CD4-positive, alpha-beta T cell treated with Interferon alpha-2 for 1 hour (primary cell): ENCODE measurements around the gene TEX48.
A peak's percentile ranks its signal among the peaks of the same experiment; 100 is the strongest.

Experiments used
- DNase-seq, 2 donors: peaks; one replicate each; pipeline ENCODE4 v3.0.0-alpha.2; 2020 to 2022

The TEX48 gene

DNA sequence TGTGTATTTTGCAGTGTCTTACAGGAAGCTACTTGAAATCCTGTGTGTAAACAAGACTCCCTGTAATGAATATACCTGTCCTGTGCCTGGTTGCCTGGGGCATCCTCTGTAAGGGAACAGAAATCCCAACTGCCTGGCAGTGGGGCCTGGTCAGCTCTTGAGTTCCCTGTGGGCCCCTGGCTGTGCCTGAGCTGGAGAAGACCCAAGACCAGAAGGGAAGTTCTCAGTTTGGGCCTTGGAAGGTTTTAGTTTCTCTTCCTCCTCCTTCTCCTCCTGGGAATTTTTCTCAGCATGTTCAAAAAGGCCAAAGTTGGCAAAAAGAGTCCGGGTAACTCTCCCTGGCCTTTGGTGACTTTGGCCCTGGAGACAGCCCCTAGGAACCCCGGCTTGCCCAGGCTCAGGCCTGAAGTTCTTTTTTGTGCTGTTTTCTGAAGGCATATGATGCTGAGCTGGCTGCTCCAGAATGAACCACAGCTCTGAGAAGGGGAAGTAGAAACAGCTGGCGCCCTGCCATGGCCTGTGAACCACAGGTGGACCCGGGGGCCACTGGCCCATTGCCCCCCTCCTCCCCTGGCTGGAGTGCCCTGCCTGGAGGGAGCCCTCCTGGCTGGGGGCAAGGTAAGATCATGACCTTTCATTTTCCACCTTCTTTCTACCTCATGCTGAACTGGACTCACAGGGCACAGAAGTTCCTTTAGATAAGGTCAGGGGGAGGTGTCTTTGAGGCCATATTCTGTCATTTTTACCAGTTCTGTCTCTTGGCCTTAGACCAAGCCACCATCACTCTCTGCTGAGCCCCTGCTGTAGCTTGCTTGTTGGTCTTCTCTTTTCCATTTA, 65.1 kb downstream of the TEX48 start:
- DNase-seq: peak; percentile 15 to 69
